Measurements from ENCODE around the gene EPHA5. TPM values are rescaled to one million over a fixed set of nuclear protein-coding genes. Genes with fewer than 3 reads are reported as not detected.

The EPHA5 gene
- 0.34 and 2.5 TPM in 2 replicates for total RNA-seq

GRCh38 chr4:65670331-65671031, at the start of gene EPHA5:
TSS of gene EPHA5 (minus strand) at chr4:65670489. CDS start at chr4:65669742, 747 bp downstream.

